Keratinocyte (primary cell): ENCODE results near the gene UNC93A. TPM values are rescaled to one million over a fixed set of nuclear protein-coding genes. Genes with fewer than 3 reads are reported as not detected.

Experiments
- DNase-seq: peaks from one replicate; pipeline ENCODE4 v3.0.0-alpha.2; 2011; ENCODE audit warnings: low read depth, missing footprints, low spot score
- FAIRE-seq: peaks from 2 replicates; lab custom pipeline; 2011; peaks lifted over from hg19 to GRCh38; lab: Jason Lieb, UNC
- H2AFZ ChIP-seq: 2 replicates; pipeline ENCODE4 v1.6.0; 2012; ENCODE audit warnings: low read length, control low read depth, inconsistent platforms; ENCODE audit not compliant: control insufficient read depth
- H3K27ac ChIP-seq: 2 replicates; pipeline ENCODE4 v1.5.1; 2011; ENCODE audit warnings: low read length; ENCODE audit not compliant: control insufficient read depth, insufficient read depth
- H3K27me3 ChIP-seq: 3 replicates; pipeline ENCODE4 v1.6.0; 2011; ENCODE audit warnings: low read length; ENCODE audit not compliant: control insufficient read depth, insufficient read depth; ENCODE audit errors: extremely low read depth
- H3K36me3 ChIP-seq, 2 experiments: 2 replicates in 1 of 2; 3 replicates in 1 of 2; pipeline ENCODE4 v1.5.1; 2011; ENCODE audit warnings: low read length in 2 of 2, mild to moderate bottlenecking in 1 of 2; ENCODE audit not compliant: control insufficient read depth in 2 of 2, insufficient read depth in 2 of 2; ENCODE audit errors: extremely low read depth in 1 of 2
- H3K4me1 ChIP-seq: 3 replicates; pipeline ENCODE4 v1.5.1; 2011; ENCODE audit warnings: low read length; ENCODE audit not compliant: control insufficient read depth, insufficient read depth; ENCODE audit errors: extremely low read depth
- H3K4me2 ChIP-seq: 3 replicates; pipeline ENCODE4 v1.6.0; 2011; ENCODE audit warnings: low read depth, low read length; ENCODE audit not compliant: control insufficient read depth, insufficient read depth; ENCODE audit errors: extremely low read depth
- H3K4me3 ChIP-seq, 3 experiments: fragments of 200-600 bp in 1 of 3; sonication (generic) in 1 of 3; 2 replicates in 2 of 3; 3 replicates in 1 of 3; pipeline ENCODE4 v1.5.1; 2011 to 2016; ENCODE audit warnings: low read length in 3 of 3, mild to moderate bottlenecking in 3 of 3, control low read depth in 2 of 3, inconsistent platforms in 1 of 3, low read depth in 1 of 3, mixed read lengths in 1 of 3, mixed run types in 1 of 3, moderate library complexity in 1 of 3; ENCODE audit not compliant: control insufficient read depth in 2 of 3, insufficient read depth in 2 of 3; ENCODE audit errors: extremely low read depth in 1 of 3
- H3K79me2 ChIP-seq: 2 replicates; pipeline ENCODE4 v1.6.0; 2012; ENCODE audit warnings: low read length; ENCODE audit not compliant: control insufficient read depth, insufficient read depth
- H3K9ac ChIP-seq: 3 replicates; pipeline ENCODE4 v1.6.0; 2011; ENCODE audit warnings: low read length; ENCODE audit not compliant: control insufficient read depth, insufficient read depth; ENCODE audit errors: extremely low read depth
- H3K9me1 ChIP-seq: 3 replicates; pipeline ENCODE4 v1.6.0; 2011; ENCODE audit warnings: low read length; ENCODE audit not compliant: control insufficient read depth, insufficient read depth; ENCODE audit errors: extremely low read depth
- H3K9me3 ChIP-seq: 2 replicates; pipeline ENCODE4 v1.5.1; 2012; ENCODE audit warnings: low read depth, low read length; ENCODE audit not compliant: control insufficient read depth
- H4K20me1 ChIP-seq: 3 replicates; pipeline ENCODE4 v1.6.0; 2011; ENCODE audit warnings: low read length; ENCODE audit not compliant: control insufficient read depth, insufficient read depth; ENCODE audit errors: extremely low read depth
- EZH2 ChIP-seq: IDR thresholded peaks from one replicate; pipeline ENCODE4 v1.6.1; 2012; ENCODE audit warnings: inconsistent platforms, mild to moderate bottlenecking, low read length, moderate library complexity
- dilution Hi-C: fragments of 300-500 bp; cut with MboI; formaldehyde crosslinking; loops from one replicate; pipeline ENCODE4 v1.7.0; 2020; ENCODE audit warnings: low sequenced_read_pairs; ENCODE audit not compliant: extremely low pct_ligation_motif_present
- polyA plus RNA-seq, 5 experiments: library from polyadenylated mRNA; depleted of rRNA in 3 of 5; stranded (reverse) in 3 of 5; stranded (forward) in 1 of 5; unstranded in 1 of 5; fragments of >200 nt; gene quantifications; 1 replicate in 1 of 5; 2 replicates in 3 of 5; 3 replicates in 1 of 5; pipeline versions ENCODE4 v1.2.1 to v1.2.3, GENCODE V29; 2011 to 2012; ENCODE audit warnings: missing spikeins in 2 of 5, low read depth in 1 of 5, low replicate concordance in 1 of 5
- TF ChIP-seq, protein P1 (sequence below), 3 experiments: IDR thresholded peaks in 1 of 3; conservative IDR thresholded peaks in 1 of 3; optimal IDR thresholded peaks in 1 of 3; 2 replicates in 2 of 3; 3 replicates in 1 of 3; pipeline versions ENCODE3 to v1.5.1; 2011; ENCODE audit warnings: low read length in 3 of 3, mild to moderate bottlenecking in 3 of 3, moderate library complexity in 2 of 3, control low read depth in 1 of 3, inconsistent platforms in 1 of 3; ENCODE audit not compliant: insufficient read depth in 2 of 3; ENCODE audit errors: extremely low read depth in 1 of 3

Gene UNC93A
- polyA plus RNA-seq, 1 donor (not counting 4 experiments of a cell fraction or from before 2014, with no cell fraction given) = not detected

DNA sequence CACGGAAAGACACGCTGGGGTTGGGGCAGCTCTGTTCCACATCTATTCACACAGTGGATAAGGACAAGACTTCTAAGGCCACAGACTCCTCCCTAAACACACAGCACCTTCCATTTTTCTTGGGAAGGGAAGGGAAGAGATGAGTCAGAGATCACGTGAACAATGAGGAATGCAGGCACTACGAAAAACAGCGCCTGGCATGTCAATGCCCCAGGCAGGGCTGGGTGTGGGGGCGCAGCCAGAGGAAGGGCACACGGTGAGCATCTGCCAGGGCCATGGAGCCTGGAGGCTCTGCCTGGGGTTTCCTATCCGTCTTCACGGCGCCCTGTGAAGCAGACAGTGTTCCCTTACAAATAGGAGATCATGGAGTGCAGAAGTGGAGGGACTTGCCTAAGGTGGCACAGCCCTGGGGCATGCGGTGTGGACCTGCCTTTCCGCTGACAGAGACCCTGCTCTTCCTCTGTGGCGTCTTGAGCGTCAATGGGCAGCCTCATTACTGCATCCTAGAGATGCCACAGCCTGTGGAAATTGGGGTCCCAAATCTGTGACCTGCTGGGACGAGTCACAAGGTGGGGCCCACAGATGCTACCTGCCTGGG, 15.4 kb downstream of the UNC93A start:
- dilution Hi-C loops = no loop called here
- no peaks in the 10 kb centered on the region for H3K27me3 ChIP-seq
- FAIRE-seq (no peak), DNase-seq (no peak)
- H3K27ac ChIP-seq = no peak overlapping the region
- no peaks in the 10 kb centered on the region for H3K4me1 ChIP-seq
- H3K9ac ChIP-seq = no peak overlapping the region
- no peaks in the 10 kb centered on the region for H4K20me1 ChIP-seq
- no peak overlapping the region for H3K4me3 ChIP-seq
- peaks cover 10% of the 10 kb centered on the region for H3K9me3 ChIP-seq
- no peaks in the 10 kb centered on the region for H3K9me1 ChIP-seq
- H3K4me2 ChIP-seq = no peak overlapping the region
- no peak for TF ChIP-seq EZH2
- TF ChIP-seq, protein P1, sequence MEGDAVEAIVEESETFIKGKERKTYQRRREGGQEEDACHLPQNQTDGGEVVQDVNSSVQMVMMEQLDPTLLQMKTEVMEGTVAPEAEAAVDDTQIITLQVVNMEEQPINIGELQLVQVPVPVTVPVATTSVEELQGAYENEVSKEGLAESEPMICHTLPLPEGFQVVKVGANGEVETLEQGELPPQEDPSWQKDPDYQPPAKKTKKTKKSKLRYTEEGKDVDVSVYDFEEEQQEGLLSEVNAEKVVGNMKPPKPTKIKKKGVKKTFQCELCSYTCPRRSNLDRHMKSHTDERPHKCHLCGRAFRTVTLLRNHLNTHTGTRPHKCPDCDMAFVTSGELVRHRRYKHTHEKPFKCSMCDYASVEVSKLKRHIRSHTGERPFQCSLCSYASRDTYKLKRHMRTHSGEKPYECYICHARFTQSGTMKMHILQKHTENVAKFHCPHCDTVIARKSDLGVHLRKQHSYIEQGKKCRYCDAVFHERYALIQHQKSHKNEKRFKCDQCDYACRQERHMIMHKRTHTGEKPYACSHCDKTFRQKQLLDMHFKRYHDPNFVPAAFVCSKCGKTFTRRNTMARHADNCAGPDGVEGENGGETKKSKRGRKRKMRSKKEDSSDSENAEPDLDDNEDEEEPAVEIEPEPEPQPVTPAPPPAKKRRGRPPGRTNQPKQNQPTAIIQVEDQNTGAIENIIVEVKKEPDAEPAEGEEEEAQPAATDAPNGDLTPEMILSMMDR (optimal IDR thresholded peaks at IDR 0.05 in 1 of 3, IDR thresholded peaks at IDR 0.05 in 1 of 3, conservative IDR thresholded peaks at IDR 0.05 in 1 of 3; ENCODE audit: extremely low read depth in 1 of 3, insufficient read depth in 2 of 3, low read length in 3 of 3) = no peak
- no peaks in the 10 kb centered on the region for H3K79me2 ChIP-seq
- H2AFZ ChIP-seq = no peak overlapping the region
- no peaks in the 10 kb centered on the region for H3K36me3 ChIP-seq

DNA sequence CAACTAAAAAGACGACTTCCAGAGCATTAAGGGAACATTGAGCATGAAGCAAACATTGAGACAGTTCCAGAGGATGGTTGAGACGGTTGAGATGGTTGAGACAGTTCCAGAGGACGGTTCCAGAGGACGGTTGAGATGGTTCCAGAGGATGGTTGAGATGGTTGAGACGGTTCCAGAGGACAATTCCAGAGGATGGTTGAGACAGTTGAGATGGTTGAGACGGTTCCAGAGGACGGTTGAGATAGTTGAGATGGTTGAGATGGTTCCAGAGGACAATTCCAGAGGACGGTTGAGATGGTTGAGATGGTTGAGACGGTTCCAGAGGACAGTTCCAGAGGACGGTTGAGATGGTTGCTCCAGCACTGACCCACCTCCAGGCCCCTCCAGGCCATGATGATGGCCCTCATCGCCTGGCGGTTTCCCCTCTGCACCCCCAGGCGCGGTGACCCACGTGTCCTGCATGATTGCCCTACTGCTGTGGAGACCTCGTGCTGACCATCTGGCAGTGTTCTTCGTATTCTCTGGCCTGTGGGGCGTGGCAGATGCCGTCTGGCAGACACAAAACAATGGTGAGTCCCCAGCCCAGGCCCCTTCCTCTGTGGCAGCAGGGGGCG, 16.3 kb downstream of the UNC93A start:
- Histone ChIP-seq H3K9me3 (peaks cover 10% of the 10 kb centered on the region), H3K79me2 (no peaks in the 10 kb centered on the region), H3K4me1 (no peaks in the 10 kb centered on the region), H3K36me3 (no peaks in the 10 kb centered on the region), H3K9ac (no peak overlapping the region), H3K27me3 (no peaks in the 10 kb centered on the region), H4K20me1 (no peaks in the 10 kb centered on the region), H3K27ac (no peak overlapping the region), H3K4me3 (no peak overlapping the region), H3K9me1 (no peaks in the 10 kb centered on the region), H3K4me2 (no peak overlapping the region), H2AFZ (no peak overlapping the region)
- TF ChIP-seq, protein P1 (optimal IDR thresholded peaks at IDR 0.05 in 1 of 3, IDR thresholded peaks at IDR 0.05 in 1 of 3, conservative IDR thresholded peaks at IDR 0.05 in 1 of 3; ENCODE audit: extremely low read depth in 1 of 3, insufficient read depth in 2 of 3, low read length in 3 of 3) = no peak
- no peak for TF ChIP-seq EZH2
- dilution Hi-C loops = no loop called here
- DNase-seq = no peak
- no peak for FAIRE-seq
